NCI-H524 (cell line): Measurements from ENCODE around the gene MAP1LC3A.

ENCODE experiments used
- DNase-seq, 2 experiments: peaks; one replicate each; lab custom pipeline; 2025; lab: John Stamatoyannopoulos, UW

MAP1LC3A gene

DNA sequence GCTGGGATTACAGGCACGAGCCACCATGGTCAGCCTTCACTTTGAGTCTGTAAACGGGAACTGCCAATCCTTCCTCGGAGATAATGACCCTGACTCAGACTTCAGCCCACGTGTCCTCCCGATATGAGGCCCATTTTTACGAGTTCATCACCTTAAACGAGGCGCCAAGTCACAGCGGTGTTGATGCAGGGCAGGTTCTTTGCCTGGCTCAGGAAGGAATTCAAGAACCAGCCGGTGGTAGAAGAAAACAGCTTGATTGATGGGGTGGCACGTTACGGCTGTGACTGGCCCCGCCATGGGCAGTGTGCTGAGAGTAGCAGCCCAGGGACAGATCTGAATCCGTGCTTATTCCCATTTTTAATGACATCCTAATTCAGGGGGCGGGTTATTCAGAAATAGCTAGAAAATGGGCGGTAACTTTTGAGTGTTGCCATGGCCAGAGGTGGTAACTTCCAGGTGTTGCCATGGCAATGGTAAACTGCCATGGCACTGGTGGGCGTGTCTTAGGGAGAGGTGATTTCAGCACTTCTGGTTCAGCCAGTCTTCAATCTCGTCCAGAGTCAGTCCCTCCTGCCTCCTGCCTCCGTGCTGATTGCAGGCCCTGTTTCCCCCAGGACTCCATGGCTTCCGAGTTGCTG is 9.1 kb upstream of the MAP1LC3A start:
- DNase-seq = no peak

DNA sequence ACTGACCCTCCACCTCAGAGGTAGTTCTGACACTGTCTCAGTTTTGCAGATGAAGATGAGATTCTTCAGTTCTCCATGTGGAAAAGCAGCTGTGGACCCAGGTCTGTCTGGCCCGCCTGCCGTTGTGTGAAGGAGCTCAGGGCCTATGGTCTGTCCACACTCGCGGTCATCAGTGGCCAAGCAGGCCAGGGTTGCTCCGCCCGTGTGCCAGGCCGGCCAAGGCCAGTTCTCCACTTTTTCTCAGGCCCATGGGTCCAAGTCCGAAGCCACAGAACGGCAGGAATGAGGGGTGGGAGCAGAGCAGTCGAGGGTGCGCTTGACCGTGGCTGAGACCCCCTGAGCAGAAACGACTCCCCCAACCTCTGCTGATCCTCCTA is 8.6 kb upstream of the MAP1LC3A start:
- no peak for DNase-seq

DNA sequence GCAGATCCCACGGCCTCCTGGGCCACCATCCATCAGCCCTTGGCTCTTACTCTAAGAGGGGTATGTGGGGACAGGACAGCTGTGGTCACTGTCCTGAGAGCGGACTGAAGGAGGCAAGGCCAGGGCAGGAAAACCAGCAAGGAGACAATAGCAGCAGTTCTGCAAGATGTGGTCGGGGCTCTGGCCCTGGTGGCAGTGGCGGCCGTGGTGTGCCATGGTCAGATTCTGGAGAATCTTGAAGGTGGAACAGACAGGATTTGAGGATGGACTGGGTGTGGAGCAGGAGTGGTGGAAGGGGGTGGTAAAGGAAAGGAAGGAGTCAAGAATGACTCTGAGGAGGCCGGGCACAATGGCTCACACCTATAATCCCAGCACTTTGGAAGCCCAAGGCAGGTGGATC is 5.9 kb upstream of the MAP1LC3A start:
- no peak for DNase-seq

DNA sequence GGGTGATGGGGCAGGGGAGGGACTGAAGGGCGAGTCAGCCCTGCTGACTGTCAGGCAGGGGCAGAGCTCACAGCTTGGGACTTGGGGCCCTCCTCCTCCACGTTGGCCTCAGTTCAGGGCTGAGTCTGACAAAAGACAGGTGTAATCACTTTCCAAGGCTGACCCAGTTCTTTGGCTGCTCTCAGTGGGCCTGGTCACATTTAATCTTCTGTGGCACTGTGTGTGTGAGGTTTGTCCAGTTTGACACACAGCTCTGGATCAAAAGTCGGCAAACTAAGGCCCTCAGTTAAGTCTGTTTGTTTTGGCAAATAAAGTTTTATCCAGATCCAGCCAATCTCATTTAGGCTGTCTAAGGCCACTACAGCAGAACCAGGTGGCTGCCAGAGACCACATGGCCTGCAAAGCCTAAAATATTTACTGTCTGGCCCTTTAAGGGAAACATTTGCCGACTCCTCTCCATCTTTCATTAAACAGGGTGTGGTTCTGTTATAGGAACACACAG is 5.1 kb upstream of the MAP1LC3A start:
- no peak for DNase-seq

DNA sequence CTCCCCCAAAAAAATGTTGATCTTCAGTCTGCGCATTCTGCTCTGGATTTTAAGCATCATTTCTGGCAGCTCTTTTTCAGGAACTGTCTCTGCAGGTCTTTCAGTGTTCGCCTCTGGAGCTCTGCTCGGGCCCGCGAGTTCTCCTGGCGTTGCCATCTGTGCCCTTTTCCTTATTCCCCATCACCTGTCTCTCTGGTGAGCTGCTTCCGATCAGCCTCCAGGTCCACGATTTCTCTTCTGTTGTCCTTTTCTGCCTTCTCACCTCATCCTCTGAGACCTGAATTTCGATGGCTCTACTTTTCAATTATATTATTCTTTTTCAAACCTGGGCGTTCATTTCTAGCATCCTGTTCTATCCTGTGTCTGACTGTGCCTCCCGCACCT is 590 bp upstream of the MAP1LC3A start:
- no peak for DNase-seq

DNA sequence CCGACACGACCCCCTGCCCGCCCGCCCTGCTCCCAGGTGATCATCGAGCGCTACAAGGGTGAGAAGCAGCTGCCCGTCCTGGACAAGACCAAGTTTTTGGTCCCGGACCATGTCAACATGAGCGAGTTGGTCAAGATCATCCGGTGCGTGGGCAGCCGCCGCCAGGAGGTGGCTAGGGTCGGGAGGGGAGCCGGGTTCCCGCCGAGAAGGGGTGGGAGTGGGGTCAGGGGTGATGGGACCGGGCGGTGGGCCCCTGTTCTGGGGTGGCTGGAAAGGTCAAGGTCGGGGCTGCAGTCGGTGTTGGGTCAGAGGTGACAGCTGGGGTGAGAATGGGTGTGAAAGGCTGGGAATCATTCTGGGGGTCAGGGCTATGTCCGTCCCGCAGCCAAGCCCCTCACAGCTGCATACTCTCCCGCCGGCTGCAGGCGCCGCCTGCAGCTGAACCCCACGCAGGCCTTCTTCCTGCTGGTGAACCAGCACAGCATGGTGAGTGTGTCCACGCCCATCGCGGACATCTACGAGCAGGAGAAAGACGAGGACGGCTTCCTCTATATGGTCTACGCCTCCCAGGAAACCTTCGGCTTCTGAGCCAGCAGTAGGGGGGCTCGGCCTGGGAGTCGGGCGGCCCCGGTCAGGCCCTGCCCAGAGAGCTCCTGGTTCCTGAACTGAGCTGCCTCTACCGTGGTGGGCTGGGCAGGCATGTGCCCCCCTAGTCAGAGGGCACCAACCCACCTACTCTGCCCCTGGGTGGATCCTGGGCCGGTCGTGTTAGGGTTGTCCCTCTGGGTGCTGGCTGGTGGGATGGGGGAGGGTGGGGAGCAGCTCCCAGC is 1.0 kb downstream of the MAP1LC3A start:
- no peak for DNase-seq

DNA sequence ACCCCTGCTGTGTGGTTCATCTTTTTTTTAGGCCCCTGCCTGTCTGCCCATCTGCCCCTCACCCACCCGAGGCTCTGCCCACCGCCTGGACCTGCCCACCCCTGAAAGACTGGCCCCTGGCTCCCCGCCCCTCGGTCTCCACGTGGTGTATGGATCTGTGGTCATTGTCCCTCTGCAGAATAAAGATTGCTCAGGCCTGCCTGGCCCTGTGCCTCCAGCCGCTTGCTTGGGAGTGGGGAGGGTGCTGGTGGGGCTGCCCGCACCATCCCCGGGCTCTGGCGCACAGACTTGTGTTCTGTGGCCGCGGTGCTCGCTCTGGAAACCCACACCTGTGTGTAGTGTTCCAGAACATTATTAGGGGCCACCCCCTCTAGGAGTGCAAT is 1.6 kb downstream of the MAP1LC3A start:
- no peak for DNase-seq

DNA sequence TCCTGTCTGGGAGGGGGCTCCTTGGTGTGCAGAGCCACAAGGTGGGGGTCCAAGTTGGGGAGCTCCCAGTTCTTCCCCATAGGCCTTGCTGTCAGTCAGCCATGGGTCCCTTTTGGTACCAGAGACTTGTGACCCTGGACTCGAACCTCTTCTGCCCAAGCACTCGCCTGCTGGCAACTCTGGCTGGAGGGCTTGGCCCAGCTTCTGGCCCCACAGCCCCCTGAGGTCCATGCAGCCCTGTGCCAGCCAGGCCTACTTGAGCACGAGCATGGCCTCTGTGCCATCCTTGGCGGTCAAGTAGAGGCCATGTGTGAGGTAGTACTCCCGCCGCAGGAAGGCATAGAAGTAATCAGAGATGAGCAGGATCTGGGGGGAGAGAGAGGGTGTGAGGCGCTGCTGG is 2.1 kb downstream of the MAP1LC3A start:
- DNase-seq = no peak

DNA sequence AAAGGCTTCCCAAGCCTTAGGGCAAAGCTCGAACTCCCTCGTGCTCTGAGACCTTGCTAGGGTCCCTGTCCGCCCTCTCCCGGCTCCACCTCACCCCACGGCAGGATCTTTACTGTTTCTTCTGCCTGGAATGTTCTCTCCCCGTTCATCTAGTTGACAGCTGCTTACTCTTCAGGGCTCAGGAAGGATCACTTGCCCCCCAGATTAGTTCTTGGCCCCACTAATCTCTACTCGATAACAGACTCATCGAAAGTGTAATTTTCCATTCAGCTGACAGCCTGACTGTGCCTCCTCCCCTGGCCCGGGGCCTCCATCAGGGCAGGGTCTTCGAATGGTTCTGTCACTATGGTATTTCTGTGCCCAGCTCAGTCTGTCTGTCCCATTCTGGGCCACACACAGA is 3.1 kb downstream of the MAP1LC3A start:
- DNase-seq = peak in 1 of 2 experiments; percentile 48

DNA sequence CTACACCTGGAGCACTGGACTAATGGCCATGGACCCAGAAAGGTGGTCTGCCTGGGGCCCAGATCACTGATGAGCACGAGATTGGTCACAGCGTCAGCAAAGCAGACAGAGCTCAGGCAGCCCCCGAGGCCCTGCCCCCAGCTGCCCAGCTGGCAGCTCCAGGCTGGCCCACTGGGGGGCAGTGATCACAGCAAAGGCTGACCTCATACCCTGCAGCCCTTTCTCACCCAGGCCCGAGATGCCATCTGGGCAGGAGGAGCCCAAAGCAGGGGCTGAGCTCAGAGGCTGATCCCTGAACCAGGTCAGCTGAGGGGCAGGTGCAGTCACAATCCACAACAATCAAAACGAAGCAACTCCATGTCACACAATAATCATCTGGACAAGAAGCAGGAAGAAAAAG is 4.1 kb downstream of the MAP1LC3A start:
- peak; percentile 47 to 80 for DNase-seq

DNA sequence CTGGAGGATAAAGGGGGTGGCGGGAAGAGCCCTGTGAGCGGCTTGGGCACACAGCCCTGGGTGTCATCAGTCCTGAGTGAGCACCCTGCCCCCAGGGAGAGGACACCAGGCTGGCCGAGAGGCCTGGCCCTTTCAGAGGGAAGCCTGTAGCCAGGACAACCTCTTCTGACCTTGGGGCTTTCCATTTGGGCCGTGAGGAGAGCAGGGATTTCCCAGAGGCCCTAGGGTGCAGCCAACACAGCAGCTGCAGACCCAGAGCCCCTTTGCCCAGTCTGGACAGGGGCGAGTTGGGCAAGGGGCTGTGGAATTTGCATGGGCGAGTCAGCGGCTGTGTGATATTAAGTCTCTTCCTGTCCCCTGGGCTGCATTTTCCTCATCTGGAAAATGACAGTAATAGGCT is 6.3 kb downstream of the MAP1LC3A start:
- no peak for DNase-seq

DNA sequence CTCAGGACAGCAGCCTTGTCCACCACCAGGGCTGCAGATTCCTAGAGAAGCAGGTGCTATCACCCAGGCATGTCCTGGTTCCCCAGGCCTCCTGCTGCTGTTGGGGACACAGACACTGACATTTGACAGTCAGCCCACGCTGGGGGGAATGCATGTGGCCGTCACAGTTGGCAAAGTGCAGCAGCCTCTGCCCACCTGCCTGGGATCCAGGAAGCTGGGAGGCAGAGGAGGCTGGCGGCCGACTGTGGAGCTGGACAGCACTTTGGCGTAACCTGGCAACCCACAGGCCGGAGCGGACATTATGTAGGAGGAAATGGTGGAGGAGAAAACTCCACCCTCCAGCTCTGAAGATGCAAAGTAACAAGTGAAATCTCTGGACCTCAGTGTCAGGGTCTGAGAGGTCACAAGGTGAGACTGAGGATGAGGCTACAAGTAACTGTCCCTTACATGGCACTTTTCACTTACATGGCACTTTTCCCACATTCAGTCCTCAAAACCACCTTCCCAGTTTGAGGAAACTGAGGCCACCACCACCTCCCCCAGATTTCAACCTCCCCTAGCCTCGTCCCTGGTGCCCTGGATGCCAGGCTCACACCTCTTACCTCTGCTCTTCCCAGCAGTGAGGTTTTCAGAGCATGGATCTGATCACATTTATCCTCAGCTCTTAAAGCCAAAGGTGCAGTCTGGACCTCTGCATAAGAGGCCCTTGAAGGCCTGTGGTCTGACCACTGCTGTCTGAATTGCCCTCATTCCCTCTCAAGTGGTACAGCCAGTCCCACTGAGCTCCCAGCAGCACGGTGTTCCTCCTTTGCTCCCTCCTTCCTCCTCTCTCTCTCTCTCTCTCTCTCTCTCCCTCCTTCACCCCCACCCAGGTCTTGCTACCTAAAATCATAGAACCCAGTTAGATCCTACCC is 8.7 kb downstream of the MAP1LC3A start:
- no peak for DNase-seq

DNA sequence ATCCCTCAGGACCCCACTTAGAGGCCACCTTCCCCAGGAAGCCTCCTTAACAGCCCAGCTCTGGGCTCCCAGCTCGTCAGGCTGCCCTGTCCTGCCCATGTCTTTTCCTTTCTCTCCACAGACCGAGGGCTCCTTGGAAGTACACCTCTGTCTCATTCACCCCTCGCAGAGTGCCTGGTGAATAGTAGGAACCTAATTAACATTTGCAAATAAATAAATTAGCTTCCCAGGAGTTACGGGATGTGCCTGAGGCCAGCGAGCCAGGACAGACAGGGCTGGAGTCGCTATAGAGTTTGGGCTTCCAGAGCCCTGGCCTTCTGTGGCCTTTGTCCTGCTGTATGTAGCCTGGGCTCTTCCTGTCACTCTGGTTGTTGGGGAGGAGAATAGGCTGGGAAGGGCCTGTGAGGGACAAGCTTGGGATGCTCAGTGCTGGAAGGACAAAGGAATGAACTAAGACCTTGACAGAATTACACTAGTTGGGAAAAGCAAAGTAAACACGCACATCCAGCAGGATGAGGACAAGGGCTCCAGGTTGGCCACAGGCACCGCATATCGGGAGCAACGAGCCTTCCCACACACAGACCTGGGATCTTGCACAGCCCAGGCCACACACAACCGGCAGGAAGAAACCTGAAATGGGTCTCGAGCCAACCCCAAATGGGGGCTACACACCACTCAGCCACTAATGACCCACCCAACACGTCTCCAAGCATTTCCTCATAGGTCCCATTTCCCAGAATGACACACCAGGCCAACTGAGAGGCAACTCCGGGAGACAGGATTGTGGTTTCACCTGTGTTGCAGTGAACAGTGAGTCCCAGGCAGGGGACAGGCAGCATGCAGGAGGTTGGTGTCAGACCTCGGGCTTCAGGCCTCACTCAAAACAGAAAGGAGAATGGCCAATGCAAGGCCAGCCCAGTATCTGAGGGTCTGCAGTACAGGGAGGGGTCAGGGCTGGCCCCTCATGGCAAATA is 9.7 kb downstream of the MAP1LC3A start:
- DNase-seq = no peak

DNA sequence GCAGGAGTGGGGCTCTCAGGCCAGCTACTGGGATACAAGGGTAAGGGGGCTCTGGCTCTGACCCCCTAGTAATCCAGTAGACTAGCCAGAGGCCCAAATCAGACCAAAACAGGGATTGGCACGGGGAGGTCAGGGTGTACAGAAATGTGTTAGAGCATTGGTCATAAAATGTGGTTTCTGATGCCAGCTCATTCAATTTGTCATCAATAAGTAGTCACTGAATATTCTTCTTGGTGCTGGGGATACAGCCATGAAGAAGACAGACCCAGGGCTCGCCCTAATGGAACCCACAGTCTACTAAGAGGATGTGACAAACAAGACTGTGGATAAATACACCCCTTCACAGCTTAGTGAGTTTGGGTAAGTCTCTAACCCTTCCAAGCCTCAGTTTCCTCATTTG is 11.1 kb downstream of the MAP1LC3A start:
- DNase-seq = no peak

DNA sequence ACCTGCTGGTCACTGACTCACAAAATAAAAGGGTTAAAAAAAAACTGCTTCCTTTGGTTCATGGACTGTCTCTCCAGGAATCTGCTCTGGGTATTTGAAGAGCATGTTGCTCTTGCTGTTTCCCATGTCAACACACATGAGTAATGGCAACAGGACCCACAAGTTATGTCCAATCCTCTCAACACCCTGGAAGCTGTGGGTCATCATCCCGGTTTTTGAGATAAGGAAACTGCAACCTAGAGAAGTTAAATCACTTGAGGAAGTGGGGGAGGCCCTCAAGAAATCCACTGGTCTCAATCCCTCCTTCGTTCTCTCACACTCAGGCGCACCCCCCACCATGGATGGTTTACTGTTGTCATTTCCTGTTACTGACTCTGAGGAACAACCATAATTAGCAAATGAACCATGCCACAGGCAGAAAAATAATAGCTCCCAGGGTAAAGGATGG is 12.4 kb downstream of the MAP1LC3A start:
- no peak for DNase-seq

DNA sequence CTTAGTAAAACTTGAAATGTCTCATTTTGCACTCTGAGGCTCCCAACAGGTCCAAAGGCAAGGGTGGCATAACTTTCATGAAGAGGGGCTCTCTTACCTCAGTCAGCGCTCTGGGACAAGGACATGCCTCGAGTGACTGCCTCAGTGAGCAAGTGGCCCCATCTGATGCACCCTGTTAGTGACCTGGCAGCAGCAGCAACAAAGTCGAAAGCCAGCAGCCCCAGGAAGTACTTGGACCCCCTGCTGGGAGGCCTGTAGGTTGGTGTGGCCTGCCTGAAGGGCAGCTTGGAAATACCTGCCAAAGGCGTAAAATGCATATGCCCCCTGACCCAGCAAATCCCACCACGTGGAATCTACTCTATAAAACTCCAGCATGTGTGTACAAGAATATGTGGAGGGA is 13.2 kb downstream of the MAP1LC3A start:
- no peak for DNase-seq

DNA sequence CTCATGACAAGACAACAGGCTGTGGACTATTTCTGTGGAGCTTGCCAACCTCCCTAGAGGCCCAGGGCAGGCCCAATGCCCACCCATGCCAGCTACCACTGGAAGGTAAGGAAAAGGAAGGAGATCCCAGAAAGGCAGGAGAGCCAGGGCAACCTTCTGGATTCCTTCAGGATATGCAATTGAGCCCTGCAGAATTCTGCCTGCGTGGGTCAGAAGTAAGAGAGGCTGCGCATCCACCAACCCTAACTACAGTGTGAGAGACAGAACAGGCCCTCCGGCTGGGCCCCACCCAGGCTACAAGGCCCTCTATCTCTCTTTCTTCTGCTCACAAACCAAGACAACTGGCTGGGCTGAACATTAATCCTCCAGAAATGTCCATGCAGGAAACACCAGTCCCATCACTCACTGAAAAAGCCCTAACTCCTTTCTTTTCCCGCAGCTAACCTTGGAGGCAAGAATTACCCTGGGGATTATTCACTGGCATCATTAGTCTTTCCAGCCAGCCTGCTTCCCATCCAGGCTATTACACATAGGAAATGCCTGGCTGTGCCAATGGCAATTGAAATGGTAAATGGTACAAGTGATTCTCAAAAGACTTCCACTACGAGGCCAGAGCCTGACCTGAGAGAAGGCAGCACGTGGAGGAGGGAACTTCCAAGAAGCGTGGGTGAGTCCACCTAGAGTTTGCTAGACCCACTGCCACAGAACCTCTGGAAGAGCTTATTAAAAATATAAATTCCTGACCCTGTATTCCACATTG is 15.2 kb downstream of the MAP1LC3A start:
- DNase-seq = no peak

DNA sequence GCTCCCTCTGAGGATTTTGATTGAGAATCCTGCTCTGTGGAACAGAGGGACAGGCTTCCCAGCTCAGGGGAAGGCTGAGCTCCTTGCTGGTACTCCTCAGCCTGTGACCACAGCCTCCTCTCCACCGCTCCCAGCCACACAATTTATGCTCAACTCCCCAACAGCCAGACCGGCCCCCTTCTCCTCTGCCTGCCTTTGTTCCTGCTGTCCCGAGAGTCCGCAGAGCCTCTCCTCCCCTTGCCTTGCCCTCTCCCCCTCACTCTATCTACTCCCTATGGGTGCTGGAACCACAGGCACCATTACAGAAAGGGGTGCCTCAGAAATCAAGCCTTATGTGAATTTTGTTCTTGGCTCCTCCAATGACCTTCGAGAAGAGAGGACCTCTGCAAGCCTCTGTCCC is 15.9 kb downstream of the MAP1LC3A start:
- DNase-seq = no peak

DNA sequence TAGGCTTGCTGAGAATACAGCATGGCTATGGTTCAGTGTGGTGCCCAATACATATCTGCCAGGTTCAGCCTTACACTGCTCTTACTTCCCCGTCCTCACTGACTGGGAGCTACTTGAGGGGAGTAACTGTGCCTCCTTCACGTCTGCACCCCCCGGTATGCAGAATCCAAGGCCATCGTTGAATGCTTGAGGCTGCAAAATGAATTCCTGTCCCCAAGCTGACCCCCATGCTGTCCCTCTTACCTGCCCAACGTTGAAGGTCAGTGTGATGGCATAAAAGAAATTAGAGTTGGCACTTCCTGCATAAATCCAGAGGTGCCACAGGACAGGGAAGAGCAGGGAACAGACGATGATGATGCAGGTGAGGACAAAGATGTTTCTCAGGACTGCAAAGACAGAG is 16.3 kb downstream of the MAP1LC3A start:
- DNase-seq = no peak

DNA sequence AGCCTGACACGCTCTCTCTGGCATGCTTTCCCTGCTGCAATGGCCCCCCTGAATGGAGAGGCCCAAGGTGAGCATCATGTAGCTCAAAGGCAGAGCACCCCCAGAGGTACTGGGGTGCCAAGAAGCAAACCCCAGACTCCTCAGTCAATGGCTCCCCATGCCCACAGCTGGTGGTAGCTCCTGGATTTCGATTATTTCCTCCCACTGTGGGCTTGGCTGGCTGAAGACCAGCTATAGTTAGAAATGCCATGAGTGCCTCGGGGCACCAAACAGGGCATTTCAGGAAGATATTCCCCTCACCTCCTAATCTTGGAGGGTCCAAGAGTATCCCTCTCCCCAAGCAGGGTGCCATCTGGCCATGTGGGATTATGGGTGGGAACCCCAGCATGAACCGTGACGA is 16.8 kb downstream of the MAP1LC3A start:
- DNase-seq = no peak

DNA sequence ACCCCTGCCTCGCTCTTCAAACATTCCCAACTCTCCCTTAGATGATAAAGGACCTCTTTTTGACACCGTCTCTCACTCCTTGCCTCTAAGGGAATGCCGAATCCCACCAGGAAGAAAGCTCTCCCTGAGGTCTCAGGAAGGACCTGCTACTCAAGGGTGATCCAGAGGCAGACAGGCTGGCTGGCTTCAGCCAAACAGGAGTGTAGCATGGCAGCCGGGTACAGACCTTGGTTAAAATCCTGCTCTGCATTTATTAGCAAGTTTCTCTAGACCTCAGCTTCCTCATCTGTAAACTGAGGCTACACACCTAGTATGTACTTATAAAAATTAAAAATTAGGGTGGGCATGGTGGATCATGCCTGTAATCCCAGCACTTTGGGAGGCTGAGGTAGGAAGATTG is 17.2 kb downstream of the MAP1LC3A start:
- no peak for DNase-seq
